KOPT-K1 (cell line): Measurements from ENCODE around the gene RAP1GDS1.

Source experiments
- H3K27ac ChIP-seq: fragments of 200-600 bp; sonication (generic); 2 replicates; pipeline ENCODE4 v1.5.1; 2016; ENCODE audit warnings: antibody characterized with exemption, mild to moderate bottlenecking, low read depth, low read length; ENCODE audit not compliant: poor library complexity, severe bottlenecking
- H3K36me3 ChIP-seq: fragments of 200-600 bp; sonication (generic); 2 replicates; pipeline ENCODE4 v1.5.1; 2017; ENCODE audit warnings: antibody characterized with exemption, mild to moderate bottlenecking, low read length, moderate library complexity; ENCODE audit not compliant: insufficient read depth
- H3K9me3 ChIP-seq: fragments of 200-600 bp; sonication (generic); 2 replicates; pipeline ENCODE4 v1.5.1; 2017; ENCODE audit warnings: antibody characterized with exemption, low read length, mild to moderate bottlenecking; ENCODE audit not compliant: insufficient read depth, poor library complexity, severe bottlenecking

RAP1GDS1 gene, protein sequence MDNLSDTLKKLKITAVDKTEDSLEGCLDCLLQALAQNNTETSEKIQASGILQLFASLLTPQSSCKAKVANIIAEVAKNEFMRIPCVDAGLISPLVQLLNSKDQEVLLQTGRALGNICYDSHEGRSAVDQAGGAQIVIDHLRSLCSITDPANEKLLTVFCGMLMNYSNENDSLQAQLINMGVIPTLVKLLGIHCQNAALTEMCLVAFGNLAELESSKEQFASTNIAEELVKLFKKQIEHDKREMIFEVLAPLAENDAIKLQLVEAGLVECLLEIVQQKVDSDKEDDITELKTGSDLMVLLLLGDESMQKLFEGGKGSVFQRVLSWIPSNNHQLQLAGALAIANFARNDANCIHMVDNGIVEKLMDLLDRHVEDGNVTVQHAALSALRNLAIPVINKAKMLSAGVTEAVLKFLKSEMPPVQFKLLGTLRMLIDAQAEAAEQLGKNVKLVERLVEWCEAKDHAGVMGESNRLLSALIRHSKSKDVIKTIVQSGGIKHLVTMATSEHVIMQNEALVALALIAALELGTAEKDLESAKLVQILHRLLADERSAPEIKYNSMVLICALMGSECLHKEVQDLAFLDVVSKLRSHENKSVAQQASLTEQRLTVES

DNA sequence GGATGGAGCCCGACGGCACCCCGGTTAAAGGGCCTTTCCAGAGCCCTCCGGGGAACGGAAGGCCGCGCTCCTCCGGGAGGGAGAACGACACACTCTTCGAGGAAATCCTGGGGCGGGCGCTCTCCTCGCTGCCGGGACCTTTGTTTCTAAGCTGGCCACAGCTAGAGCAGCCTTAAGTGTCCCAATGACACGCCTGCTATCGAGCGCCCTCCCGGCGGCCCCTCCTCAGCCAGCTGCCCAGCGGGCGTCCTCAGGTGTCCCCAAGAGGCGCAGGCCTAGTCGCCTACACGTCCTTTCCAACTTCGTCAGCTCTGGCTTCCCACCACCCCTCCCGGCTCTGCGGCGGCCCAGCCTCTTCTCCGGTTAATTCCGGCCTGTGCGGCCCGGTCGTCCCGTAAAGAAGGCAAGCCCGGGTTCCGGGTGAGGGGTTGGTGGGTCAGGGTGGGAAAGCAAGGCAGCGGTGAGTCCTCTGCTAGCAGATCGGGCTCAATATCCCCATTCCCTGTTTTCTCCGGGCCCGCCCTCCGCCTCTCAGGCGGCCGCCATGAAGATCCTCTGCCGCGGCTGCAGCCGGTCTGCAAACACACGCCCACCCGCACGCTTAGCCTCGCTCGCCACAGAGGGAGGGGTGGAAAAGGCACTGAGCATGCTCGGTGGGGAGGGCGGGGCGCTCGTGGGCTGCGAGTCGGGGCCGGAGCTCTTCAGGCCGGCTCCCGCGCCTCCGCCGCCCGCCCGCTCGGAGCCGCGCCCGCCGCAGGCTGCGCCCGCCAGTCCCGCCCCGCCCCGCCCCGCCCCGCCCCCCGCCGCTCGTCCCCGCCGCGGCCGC lies at the start of gene RAP1GDS1:
RAP1GDS1 (plus strand) TSS at position 806 of the 826 bp plus-strand sequence. CDS start 182 bp downstream, outside the sequence.
- H3K27ac ChIP-seq: peak within 1 kb of the TSS; percentile 94
- no peaks in the 10 kb centered on the region for H3K36me3 ChIP-seq
- no peaks in the 10 kb centered on the region for H3K9me3 ChIP-seq

DNA sequence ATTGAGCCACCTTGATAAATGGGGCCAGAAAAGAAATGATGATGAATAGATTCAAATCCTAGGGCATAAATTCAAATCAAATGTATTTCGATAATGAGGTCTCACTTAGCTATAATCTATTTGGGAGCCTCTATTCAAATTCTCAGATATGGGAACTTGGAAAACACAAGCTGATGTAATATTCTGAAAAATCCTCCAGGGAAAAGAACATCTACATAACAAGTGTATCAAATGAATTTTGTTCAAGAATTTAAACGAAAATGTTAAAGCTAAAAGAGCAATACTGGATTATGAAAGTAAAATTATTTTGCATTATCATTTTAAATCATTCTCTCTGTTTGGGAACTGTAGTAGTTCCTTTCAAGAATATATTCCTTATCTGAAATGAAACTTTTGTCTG lies 38.9 kb upstream of the RAP1GDS1 start:
- Histone ChIP-seq H3K27ac (no peak overlapping the region), H3K9me3 (no peaks in the 10 kb centered on the region), H3K36me3 (no peaks in the 10 kb centered on the region)

DNA sequence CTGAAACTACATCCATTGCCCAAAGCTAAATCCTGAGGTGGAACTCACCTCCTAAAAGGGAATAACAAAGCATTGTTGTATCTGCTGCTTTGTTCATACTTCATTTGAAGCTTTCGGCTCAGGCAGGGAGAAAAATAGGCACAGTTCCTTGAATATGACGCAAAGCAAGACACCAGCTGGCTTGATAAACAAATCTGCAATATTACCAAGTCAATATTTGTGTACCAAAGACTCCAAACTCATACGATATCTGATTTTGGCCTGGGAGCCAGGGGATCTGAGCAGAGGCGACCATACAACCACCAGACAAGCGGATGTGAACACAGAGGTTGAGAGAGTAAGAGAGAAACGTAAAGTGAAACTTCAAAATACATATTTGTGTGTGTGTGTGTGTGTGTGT lies 34.8 kb upstream of the RAP1GDS1 start:
- no peaks in the 10 kb centered on the region for H3K9me3 ChIP-seq
- no peak overlapping the region for H3K27ac ChIP-seq
- H3K36me3 ChIP-seq: no peaks in the 10 kb centered on the region

DNA sequence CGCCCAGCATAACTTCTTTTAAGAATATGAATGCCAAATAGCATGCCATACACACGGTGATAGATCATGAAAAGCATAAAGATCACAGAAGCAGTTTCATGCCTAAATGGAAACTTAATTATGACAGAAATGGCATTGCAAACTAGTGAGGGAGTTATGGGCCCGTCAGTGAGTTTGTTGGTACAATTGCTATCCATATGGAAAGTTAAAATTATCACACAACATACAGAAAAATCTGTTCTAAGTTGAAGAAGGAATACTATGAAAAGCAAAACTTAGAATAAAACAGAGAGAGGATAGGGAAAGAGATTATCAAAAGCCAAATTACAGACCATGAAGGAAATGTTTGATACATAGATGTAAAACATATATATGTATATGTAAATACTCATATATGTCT lies 30.2 kb upstream of the RAP1GDS1 start:
- Histone ChIP-seq H3K9me3 (no peaks in the 10 kb centered on the region), H3K27ac (no peak overlapping the region), H3K36me3 (no peaks in the 10 kb centered on the region)

DNA sequence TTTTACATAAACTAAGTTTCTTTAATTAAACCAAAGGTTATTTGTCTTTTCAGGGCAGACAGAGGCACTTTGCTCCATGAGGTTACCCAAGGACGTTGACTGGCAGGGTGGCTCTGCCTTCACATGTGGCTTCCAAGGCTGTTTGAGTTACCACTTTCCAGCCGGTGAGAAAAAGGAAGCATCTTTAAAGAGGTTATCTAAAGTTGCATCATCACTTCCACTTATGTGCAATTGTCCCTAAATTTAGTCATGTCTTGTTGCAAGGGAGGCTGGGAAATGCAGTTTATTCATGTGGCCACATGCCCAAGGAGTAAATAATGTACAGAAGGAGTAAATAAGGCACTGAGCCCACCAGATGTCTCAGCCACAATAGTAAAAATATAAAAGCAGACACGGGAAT lies 29.0 kb upstream of the RAP1GDS1 start:
- H3K27ac ChIP-seq: no peak overlapping the region
- no peaks in the 10 kb centered on the region for H3K9me3 ChIP-seq
- no peaks in the 10 kb centered on the region for H3K36me3 ChIP-seq

DNA sequence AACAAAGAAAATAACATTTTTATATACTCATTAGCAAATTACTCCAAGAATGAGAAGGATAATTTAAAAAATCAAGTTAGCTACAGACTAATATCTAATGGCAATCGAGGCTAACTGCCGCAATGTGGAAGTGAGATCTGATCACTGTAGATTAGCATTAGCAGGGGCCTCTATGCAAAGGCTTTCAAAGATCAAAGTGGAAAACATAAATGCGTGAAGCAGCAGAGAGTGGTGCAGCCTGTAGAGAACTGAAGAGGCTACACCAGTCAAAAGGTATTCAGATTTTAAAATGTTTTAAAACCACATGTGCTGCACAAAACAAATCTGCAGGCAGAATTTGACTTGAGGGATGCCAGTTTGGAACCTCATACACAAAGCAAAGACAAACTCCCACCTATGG lies 24.0 kb upstream of the RAP1GDS1 start:
- H3K36me3 ChIP-seq: no peaks in the 10 kb centered on the region
- H3K9me3 ChIP-seq: no peaks in the 10 kb centered on the region

DNA sequence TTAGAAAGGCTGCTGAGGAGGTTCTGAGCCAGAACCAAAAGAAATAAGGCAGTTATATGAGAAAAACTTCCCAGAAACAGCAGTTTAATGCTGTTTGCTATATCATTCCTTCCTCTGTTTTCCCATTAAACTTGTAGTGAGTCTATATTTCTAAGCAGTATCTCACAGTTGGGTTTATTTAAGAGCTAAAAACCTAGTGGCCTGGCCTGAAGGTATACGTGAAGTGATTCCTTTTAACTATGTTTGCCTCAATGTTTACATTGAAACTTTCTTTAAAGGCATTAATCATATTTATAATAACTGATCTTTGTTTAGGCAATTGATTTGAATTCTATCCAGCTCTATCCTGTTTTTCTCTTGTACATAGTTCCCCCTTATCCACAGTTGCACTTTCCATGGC lies 19.1 kb upstream of the RAP1GDS1 start:
- H3K27ac ChIP-seq: no peak overlapping the region
- no peaks in the 10 kb centered on the region for H3K36me3 ChIP-seq
- no peaks in the 10 kb centered on the region for H3K9me3 ChIP-seq

More for the DNA sequence above, 24.0 kb upstream of the RAP1GDS1 start:
- peak overlapping the region; percentile 18 for H3K27ac ChIP-seq

DNA sequence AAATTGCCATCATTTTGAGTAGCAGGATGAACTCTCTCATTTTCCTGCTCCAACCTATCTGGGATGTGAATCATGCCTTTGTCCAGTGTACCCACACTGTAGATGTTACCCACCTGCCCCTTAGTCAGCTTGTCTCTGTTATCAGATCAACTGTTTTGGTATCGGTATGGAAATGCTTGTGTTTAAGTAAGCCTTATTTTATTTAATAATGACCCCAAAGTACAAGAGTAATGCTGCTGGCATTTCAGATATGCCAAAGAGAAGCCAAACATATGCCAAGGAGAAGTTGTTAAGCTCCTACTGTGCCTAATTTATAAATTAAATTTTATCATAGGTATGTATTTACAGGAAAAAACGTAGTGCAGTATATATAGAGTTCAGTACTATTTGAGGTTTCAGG lies 18.6 kb upstream of the RAP1GDS1 start:
- Histone ChIP-seq H3K9me3 (no peaks in the 10 kb centered on the region), H3K27ac (no peak overlapping the region), H3K36me3 (no peaks in the 10 kb centered on the region)

DNA sequence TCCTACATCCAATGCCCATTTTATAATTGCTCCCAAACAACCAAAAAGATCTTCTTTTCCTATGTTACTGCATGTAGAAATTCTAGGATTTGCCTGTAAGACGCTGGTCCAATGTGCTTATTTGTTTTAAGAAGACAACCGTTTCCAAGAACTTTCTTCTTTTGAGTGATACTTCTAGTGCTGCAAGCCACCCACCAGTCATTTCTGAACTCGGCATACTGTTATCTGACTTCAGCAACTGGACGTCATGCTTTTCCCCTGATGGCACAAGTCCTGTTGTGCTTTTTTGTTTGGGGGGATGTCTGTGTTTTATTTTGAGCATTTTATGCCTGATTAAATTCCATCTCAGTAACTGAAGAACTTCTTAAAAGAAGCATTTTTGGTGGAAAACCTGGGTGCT lies 16.0 kb upstream of the RAP1GDS1 start:
- Histone ChIP-seq H3K27ac (no peak overlapping the region), H3K9me3 (no peaks in the 10 kb centered on the region), H3K36me3 (no peaks in the 10 kb centered on the region)

DNA sequence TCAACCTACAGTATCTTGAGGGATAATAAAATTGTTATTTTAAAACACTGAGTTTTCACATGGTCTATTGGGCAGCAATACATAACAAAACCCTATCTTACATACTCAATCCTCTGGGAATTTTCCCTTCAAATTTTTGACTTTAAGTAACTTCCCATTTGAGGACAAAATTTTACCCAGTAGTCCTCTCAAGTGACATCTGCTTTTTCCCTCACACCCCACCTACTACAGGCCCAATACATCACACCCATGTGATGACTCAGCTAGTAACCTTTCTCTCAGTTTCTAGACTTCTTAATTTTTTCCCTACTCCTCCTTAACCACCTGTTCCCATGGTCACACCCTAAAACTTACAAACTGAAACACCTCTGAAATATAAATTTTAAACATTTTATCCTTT lies 12.2 kb upstream of the RAP1GDS1 start:
- Histone ChIP-seq H3K27ac (no peak overlapping the region), H3K9me3 (no peaks in the 10 kb centered on the region), H3K36me3 (no peaks in the 10 kb centered on the region)

DNA sequence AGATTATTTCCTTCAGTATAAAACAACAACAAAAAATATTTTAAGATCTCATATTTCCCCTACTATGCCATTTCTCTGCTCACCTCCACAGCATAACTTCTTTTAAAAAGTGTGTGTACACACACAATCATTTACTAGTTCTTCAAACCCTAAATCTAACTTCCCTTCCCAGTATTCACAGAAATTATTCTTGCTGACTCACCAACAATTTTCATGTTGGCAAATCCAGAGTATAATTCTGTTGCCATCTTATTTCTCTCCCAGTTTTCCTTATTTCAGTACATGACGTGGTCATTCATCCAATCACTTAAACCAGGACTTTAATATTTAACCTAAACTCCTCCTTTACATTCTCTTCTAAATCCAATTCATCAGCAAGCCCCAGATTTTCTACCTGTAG lies 11.4 kb upstream of the RAP1GDS1 start:
- Histone ChIP-seq H3K27ac (no peak overlapping the region), H3K9me3 (no peaks in the 10 kb centered on the region), H3K36me3 (no peaks in the 10 kb centered on the region)

DNA sequence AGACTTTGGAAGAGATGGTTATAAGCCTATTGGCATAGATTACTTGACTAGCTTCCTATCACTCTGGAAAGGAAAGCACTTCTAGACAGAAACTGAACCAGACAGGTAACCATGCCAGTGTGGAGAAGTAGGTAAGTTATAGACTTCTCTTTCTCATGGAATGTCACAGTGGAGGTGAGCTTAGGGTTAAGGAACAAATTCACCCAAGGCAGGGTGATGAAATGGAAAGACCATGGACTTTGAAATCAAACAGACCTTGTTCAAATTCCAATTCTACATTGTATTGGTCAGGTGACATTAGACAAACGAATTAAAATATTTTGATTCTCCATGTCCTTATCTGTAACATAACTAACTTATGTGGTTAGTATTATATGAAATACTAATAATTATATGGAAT lies 7.7 kb upstream of the RAP1GDS1 start:
- H3K9me3 ChIP-seq: no peaks in the 10 kb centered on the region
- H3K36me3 ChIP-seq: no peaks in the 10 kb centered on the region
- H3K27ac ChIP-seq: no peak overlapping the region

DNA sequence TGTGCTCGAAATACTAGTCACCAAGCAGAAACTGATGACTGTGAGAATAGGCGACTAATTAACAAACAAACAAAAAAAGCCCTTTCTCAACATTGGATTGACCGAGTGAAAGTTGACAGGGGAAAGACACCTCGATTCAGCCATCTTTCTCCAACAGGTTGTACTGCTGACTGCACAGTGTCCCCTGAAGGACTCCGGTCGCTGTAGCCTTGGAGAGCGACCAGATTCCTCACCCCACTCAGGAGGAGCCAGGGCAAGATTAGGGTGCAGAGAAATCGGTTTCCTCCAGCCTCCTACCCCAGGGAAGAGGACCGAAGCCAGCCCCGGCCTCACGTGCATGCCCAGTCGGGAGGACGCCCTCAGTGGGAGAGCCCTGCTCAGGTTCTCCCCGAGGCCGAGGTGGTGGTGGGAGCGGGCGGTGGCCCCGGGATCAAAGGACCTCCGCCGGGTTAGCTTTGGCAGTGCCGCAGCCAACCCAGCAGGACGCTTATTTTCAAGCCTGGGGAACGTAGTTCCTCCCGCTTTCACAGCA lies 1.1 kb upstream of the RAP1GDS1 start:
- Histone ChIP-seq H3K36me3 (no peaks in the 10 kb centered on the region), H3K27ac (peak overlapping the region; percentile 94), H3K9me3 (no peaks in the 10 kb centered on the region)

DNA sequence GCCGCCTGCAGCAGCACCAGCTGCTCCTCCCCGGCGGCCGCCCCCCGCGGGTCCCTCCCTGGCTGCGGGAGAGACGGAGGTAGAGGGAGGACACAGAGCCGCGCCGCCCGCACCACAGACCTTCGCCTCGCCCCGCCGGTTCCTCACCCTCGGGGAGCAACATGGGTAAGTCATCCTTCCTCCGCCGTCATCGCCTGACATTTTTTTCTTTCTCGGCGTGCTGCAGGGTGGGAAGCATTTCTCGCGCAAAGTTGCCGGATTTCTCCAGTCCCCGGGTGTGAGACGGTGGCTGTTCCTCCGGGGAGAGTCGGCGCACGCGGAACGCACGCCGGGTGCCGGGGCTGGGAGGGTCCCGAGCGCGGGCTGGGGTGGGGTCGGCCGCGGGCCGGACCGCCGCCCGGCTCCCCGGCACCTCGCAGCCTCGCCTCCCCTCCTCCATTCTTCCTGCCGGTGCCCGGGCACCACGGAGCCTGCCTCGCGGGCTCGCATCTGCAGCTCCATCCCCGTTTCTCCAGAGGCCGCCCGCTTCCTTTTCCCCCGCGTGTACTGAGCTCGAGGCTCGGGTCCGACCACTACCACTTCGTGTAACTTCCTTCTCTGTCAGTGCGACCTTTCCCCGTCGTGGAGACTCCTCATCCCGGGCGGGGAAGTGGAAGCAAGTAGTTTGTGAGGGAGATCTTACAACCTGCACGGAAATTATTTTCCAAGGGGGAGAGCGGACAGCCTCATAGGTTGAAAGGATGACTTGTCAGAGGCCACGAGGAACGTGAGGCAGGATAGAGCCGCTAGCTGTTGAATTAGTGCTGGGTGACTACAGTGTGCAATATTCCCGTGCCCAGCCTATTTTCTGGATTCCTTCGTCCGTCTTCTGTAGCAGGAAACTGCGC lies 464 bp downstream of the RAP1GDS1 start:
- H3K36me3 ChIP-seq: no peaks in the 10 kb centered on the region

More for the DNA sequence above, 464 bp downstream of the RAP1GDS1 start:
- no peaks in the 10 kb centered on the region for H3K9me3 ChIP-seq
- peak overlapping the region; percentile 78 for H3K27ac ChIP-seq
